Progenitor cell of endocrine pancreas (in vitro differentiated cells): ENCODE measurements around the gene PCBP3. TPM values are rescaled to one million over a fixed set of nuclear protein-coding genes. Genes with fewer than 3 reads are reported as not detected.
"Not testable (repeated sequence)": the region's sequence is repeated elsewhere in the genome, so short reads cannot be mapped to it uniquely, and the experiment has no call there.

Experiments
- DNase-seq: peaks from one replicate; pipeline ENCODE4 v3.0.0; 2021; ENCODE audit warnings: low spot score; ENCODE audit not compliant: unreplicated experiment
- H3K27ac Mint-ChIP-seq: 2 replicates; pipeline ENCODE4 v1.8.0; 2021; ENCODE audit warnings: mild to moderate bottlenecking, moderate library complexity, mixed read lengths
- H3K27me3 Mint-ChIP-seq: 2 replicates; pipeline ENCODE4 v1.8.0; 2021; ENCODE audit warnings: mixed read lengths
- H3K36me3 Mint-ChIP-seq: 2 replicates; pipeline ENCODE4 v1.8.0; 2022; ENCODE audit warnings: mixed read lengths; ENCODE audit not compliant: insufficient read depth
- H3K4me1 Mint-ChIP-seq: 2 replicates; pipeline ENCODE4 v1.8.0; 2021; ENCODE audit warnings: low read depth, mixed read lengths
- H3K4me3 Mint-ChIP-seq: 2 replicates; pipeline ENCODE4 v1.8.0; 2021; ENCODE audit warnings: low read depth, mild to moderate bottlenecking, moderate library complexity, mixed read lengths
- H3K9me3 Mint-ChIP-seq: 2 replicates; pipeline ENCODE4 v1.8.0; 2021; ENCODE audit warnings: low read depth, mixed read lengths
- CTCF ChIP-seq: fragments of 200-600 bp; sonication (generic); IDR thresholded peaks from one replicate; pipeline ENCODE4 v1.5.0; 2021; ENCODE audit warnings: antibody characterized with exemption, mild to moderate bottlenecking; ENCODE audit not compliant: unreplicated experiment
- total RNA-seq: library from RNA; stranded (reverse); gene quantifications from 2 replicates; pipeline ENCODE4 v1.2.1, GENCODE V29; 2021

PCBP3 gene
- total RNA-seq, 1 donor from 2014 or later: 3.7 TPM

- no peak for TF ChIP-seq CTCF
- Mint-ChIP-seq H3K4me3 (no peak overlapping the region), H3K9me3 (no peaks in the 10 kb centered on the region), H3K27me3 (no peaks in the 10 kb centered on the region), H3K36me3 (peaks cover 2% of the 10 kb centered on the region), H3K4me1 (no peaks in the 10 kb centered on the region), H3K27ac (no peak overlapping the region)
- DNase-seq: no peak
These were observed 161.3 kb downstream of the PCBP3 start for GRCh38 chr21:45804809-45805313.

- no peak for TF ChIP-seq CTCF
- Mint-ChIP-seq H3K4me3 (no peak overlapping the region), H3K27ac (no peak overlapping the region), H3K9me3 (no peaks in the 10 kb centered on the region), H3K4me1 (no peaks in the 10 kb centered on the region), H3K36me3 (peaks cover 2% of the 10 kb centered on the region), H3K27me3 (no peaks in the 10 kb centered on the region)
- DNase-seq: no peak
These were observed 161.8 kb downstream of the PCBP3 start for GRCh38 chr21:45805321-45805720.

- DNase-seq: no peak
- Mint-ChIP-seq H3K4me1 (no peaks in the 10 kb centered on the region), H3K27ac (no peak overlapping the region), H3K9me3 (no peaks in the 10 kb centered on the region), H3K36me3 (peaks cover 2% of the 10 kb centered on the region), H3K4me3 (no peak overlapping the region), H3K27me3 (no peaks in the 10 kb centered on the region)
- TF ChIP-seq CTCF: no peak
These were observed 162.5 kb downstream of the PCBP3 start for GRCh38 chr21:45806042-45806441.

GRCh38 chr21:45808663-45809062, 165.1 kb downstream of the PCBP3 start:
- H3K4me3 Mint-ChIP-seq, H3K4me1 Mint-ChIP-seq, H3K9me3 Mint-ChIP-seq, DNase-seq, H3K27ac Mint-ChIP-seq, H3K36me3 Mint-ChIP-seq, H3K27me3 Mint-ChIP-seq: not testable (repeated sequence)

GRCh38 chr21:45809421-45809820, 165.9 kb downstream of the PCBP3 start:
- Mint-ChIP-seq H3K36me3 (peaks cover 2% of the 10 kb centered on the region), H3K4me3 (no peak overlapping the region), H3K27ac (no peak overlapping the region), H3K9me3 (no peaks in the 10 kb centered on the region), H3K4me1 (no peaks in the 10 kb centered on the region), H3K27me3 (no peaks in the 10 kb centered on the region)
- TF ChIP-seq CTCF: no peak
- no peak for DNase-seq

GRCh38 chr21:45811136-45811535, 167.6 kb downstream of the PCBP3 start:
- no peak overlapping the region for H3K27ac Mint-ChIP-seq
- peaks cover 2% of the 10 kb centered on the region for H3K36me3 Mint-ChIP-seq
- H3K4me3 Mint-ChIP-seq: no peak overlapping the region
- TF ChIP-seq CTCF: no peak
- H3K4me1 Mint-ChIP-seq: no peaks in the 10 kb centered on the region
- H3K9me3 Mint-ChIP-seq: no peaks in the 10 kb centered on the region
- no peak for DNase-seq
- H3K27me3 Mint-ChIP-seq: no peaks in the 10 kb centered on the region

GRCh38 chr21:45814210-45814940, 170.8 kb downstream of the PCBP3 start:
- H3K9me3 Mint-ChIP-seq, H3K27me3 Mint-ChIP-seq, H3K4me3 Mint-ChIP-seq, H3K4me1 Mint-ChIP-seq, H3K27ac Mint-ChIP-seq, H3K36me3 Mint-ChIP-seq: not testable (repeated sequence)
- peak; percentile 2 for DNase-seq

- H3K4me1 Mint-ChIP-seq, H3K9me3 Mint-ChIP-seq, H3K27me3 Mint-ChIP-seq, DNase-seq, H3K36me3 Mint-ChIP-seq, H3K27ac Mint-ChIP-seq, H3K4me3 Mint-ChIP-seq: not testable (repeated sequence)
These were observed 172.3 kb downstream of the PCBP3 start for GRCh38 chr21:45815781-45816180.
